ENCODE data around the gene AATF.

Gene AATF

GRCh38 chr17:36930583-36930900, 18.2 kb upstream of the AATF start:
- no peak for DNase-seq (ENCODE audit: low spot score)
- in situ Hi-C loops (cut with MboI; ENCODE audit: low pct_unique_long_range_greater_than_20kb, low sequenced_read_pairs, unreplicated experiment), result no loop called here
- TF ChIP-seq CTCF (IDR thresholded peaks at IDR 0.05; ENCODE audit: extremely low read depth, insufficient read depth, missing control alignments), result no peak

DNA sequence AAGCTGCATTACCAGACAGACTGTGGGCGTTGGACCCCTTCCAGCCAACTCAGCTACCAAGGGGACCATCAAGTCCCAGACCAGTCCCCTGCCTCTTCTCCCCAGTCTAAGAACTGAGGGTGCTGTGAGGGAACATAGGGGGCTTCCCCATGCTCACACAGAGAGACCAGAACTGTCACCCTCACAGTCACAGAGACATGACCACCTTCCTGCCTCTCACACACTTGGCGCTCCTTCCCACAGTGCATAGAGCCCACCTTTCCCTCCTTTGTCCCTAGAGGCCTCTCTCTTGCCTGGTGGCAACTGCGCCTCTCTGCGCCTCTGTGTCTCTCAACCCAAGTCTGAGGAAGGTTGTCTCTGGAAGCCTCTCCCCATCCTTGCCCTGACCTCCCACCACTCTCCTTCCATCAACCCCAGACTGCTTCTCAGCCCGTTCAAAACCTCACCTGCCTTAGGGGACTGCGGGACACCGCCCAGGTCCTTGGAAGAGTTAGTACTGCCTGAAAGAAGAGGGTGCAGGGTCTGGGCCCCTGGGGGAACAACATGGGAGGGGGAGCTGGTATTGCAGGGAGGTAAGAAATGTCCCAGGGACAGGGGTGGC, 17.6 kb upstream of the AATF start:
- no peak for TF ChIP-seq CTCF (IDR thresholded peaks at IDR 0.05; ENCODE audit: extremely low read depth, insufficient read depth, missing control alignments)
- DNase-seq (ENCODE audit: low spot score), result no peak
- in situ Hi-C loops (cut with MboI; ENCODE audit: low pct_unique_long_range_greater_than_20kb, low sequenced_read_pairs, unreplicated experiment), result no loop called here

GRCh38 chr17:36931697-36932382, 16.9 kb upstream of the AATF start:
- in situ Hi-C loops (cut with MboI; ENCODE audit: low pct_unique_long_range_greater_than_20kb, low sequenced_read_pairs, unreplicated experiment), result no loop called here
- no peak for TF ChIP-seq CTCF (IDR thresholded peaks at IDR 0.05; ENCODE audit: extremely low read depth, insufficient read depth, missing control alignments)
- peak; percentile 37 for DNase-seq (ENCODE audit: low spot score)

GRCh38 chr17:36932383-36932693, 16.4 kb upstream of the AATF start:
- in situ Hi-C loops (cut with MboI; ENCODE audit: low pct_unique_long_range_greater_than_20kb, low sequenced_read_pairs, unreplicated experiment), result no loop called here
- no peak for DNase-seq (ENCODE audit: low spot score)
- TF ChIP-seq CTCF (IDR thresholded peaks at IDR 0.05; ENCODE audit: extremely low read depth, insufficient read depth, missing control alignments), result no peak

DNA sequence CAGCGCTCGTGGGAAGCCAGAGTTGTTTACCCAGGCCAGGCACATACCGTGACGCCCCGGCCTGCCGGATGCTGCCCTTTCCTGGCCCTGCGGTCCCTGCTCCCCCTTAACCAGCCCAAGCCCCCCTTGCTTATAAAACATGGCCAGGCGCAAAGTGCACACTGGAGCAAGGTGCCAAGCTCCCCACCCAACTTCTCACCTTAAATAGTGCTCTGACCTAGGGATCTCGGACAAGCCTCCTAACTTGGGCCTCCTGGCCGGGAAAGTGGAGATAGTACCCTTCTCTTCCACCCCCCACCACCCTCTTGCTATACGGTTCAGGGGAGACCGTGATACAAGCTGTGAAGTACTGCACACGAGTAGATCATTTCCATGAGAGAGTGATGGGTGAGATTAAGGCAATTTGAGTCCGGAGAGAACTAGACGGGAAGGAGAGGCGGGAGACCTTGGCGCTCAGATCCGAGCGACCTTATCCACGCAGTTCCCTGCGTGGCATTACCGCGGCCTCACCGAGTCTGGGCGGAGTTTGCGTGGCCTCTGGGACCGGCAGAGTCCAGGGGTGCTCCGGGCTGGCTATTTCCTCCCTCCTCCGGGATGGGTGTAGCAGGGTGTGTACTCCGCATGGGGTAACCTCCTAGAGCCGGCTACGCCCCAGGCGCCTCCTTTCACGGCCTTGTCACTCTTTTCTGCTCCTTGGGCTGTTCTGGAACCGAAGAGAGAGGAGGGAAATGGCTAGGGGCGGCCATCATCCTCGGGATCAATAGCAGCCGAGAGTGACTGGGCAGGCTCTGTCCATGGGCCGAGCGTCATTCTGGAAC, 15.9 kb upstream of the AATF start:
- in situ Hi-C loops (cut with MboI; ENCODE audit: low pct_unique_long_range_greater_than_20kb, low sequenced_read_pairs, unreplicated experiment), result no loop called here
- DNase-seq (ENCODE audit: low spot score), result peak; percentile 58
- TF ChIP-seq CTCF (IDR thresholded peaks at IDR 0.05; ENCODE audit: extremely low read depth, insufficient read depth, missing control alignments), result no peak

DNA sequence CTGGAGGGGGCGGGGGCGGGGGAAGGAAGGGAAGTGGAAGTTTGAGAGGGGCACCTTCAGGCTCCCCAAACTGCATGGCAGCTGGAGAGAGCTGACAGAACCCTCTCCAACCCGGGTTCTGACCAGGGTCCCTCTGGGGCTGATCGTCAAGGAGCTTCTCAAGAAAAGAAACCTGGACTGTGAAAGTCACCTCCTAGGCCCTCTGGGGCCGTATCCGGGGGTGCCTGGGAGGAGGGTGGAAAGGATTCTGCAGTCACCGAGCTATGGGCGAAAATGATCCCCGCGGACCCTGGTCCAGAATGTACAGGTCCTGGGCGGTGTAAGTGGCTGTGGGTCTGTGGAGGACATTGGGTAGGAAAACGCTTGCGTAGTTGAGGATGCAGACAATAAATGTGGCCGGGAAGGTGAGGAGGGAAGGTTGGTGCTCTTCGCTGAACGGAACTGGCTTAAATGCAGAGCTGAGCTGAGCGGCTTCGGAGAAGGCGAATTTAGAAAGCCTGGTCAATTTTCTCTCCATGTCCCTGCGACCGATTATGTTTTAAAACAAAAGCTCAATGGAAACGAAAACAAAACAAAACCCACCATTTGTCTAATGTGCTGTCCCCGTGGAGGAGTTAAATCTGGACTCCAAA, 15.1 kb upstream of the AATF start:
- in situ Hi-C loops (cut with MboI; ENCODE audit: low pct_unique_long_range_greater_than_20kb, low sequenced_read_pairs, unreplicated experiment), result no loop called here
- no peak for TF ChIP-seq CTCF (IDR thresholded peaks at IDR 0.05; ENCODE audit: extremely low read depth, insufficient read depth, missing control alignments)
- no peak for DNase-seq (ENCODE audit: low spot score)

All from GM13977 (cell line).